VCaP (cell line): Measurements from ENCODE around the gene ARPC1A.
"Not testable (repeated sequence)": the region's sequence is repeated elsewhere in the genome, so short reads cannot be mapped to it uniquely, and the experiment has no call there.

Experiments used
- H3K27ac ChIP-seq: fragments of 450-650 bp; 2 replicates; pipeline ENCODE4 v1.5.1; 2017
- TF ChIP-seq, protein P1 (sequence below): fragments of 450-650 bp; conservative IDR thresholded peaks from 2 replicates; pipeline ENCODE4 v1.5.1; 2017; ENCODE audit warnings: mild to moderate bottlenecking, moderate library complexity

Gene ARPC1A

DNA sequence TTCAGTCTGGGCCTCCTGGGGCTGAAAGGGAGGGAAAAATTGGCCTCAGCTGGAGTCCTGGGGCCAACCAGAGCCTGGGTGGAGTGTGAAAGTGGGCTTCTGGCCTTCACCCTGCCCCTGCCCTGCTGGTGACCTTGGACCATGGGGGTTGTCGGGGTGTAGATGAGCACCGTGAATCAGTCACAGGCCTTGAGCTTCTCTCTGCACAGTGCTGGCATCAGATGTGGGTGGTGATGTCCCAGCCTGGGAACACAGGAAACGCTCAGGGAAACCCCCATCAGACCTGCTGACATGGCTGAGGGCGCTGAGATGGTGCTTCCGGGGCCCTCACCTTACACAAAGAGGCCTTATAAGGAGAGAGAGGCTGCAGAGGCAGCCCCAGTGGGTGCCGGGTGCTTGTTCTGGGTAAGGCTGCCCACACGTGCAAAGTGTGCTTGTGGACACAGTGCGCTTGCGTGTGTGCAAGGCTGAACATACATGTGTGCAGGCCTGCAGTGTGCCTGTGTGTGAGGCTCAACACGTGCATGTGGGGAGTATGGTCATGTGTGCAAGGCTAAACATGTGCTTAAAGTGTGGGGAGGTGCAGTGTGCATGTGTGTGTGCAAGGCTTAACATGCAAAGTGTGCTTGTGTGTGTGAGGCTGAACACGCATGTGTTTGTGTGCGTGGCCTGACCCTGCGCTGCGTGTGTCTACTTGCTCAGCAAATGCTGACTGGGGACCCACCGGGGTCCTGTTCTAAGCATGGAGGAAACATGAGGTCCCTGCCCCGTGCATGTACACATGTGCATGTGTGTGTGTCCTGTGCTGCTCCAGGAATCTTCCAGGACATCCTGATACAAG, 55.3 kb downstream of the ARPC1A start:
- TF ChIP-seq, protein P1, sequence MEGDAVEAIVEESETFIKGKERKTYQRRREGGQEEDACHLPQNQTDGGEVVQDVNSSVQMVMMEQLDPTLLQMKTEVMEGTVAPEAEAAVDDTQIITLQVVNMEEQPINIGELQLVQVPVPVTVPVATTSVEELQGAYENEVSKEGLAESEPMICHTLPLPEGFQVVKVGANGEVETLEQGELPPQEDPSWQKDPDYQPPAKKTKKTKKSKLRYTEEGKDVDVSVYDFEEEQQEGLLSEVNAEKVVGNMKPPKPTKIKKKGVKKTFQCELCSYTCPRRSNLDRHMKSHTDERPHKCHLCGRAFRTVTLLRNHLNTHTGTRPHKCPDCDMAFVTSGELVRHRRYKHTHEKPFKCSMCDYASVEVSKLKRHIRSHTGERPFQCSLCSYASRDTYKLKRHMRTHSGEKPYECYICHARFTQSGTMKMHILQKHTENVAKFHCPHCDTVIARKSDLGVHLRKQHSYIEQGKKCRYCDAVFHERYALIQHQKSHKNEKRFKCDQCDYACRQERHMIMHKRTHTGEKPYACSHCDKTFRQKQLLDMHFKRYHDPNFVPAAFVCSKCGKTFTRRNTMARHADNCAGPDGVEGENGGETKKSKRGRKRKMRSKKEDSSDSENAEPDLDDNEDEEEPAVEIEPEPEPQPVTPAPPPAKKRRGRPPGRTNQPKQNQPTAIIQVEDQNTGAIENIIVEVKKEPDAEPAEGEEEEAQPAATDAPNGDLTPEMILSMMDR: no peak
- no peak overlapping the region for H3K27ac ChIP-seq

DNA sequence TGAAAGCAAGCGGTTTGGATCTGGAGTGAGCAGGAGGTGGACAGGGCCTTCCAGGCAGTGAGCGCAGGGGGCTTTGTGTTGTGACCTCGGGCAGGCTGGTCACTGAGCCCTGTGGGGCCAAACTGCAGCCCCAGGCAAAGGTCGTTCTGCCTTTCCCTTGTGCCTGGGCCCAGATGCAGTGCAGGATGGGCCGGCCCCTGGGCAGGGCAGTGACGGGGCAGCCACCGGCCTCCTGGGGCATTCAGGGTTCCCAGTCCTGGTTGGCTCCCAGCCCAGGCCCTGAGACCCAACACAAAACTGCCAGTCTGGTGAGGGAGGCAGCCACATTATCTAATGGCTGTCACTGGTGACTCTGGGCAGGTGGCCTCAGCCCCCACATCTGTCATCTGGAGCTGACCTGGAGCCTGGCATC, 56.0 kb downstream of the ARPC1A start:
- TF ChIP-seq, protein P1: no peak
- no peak overlapping the region for H3K27ac ChIP-seq

DNA sequence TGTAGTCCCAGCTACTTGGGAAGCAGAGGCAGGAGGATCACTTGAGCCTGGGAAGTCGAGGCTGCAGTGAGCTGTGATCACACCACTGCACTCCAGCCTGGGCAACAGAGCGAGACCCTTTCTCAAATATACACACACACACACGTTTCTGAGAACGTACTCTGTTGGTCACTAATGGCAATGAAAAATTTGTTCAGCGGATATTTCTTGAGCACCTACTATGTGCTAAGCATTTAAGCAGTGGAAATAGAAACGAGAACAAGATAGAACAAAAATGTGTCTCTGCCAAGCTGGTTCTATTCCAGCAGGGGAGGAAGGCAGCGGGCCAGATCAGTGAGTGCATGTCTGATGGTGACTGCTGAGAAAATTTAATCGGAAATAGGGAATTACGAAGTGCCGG, 57.5 kb downstream of the ARPC1A start:
- H3K27ac ChIP-seq: no peak overlapping the region
- TF ChIP-seq, protein P1: no peak

DNA sequence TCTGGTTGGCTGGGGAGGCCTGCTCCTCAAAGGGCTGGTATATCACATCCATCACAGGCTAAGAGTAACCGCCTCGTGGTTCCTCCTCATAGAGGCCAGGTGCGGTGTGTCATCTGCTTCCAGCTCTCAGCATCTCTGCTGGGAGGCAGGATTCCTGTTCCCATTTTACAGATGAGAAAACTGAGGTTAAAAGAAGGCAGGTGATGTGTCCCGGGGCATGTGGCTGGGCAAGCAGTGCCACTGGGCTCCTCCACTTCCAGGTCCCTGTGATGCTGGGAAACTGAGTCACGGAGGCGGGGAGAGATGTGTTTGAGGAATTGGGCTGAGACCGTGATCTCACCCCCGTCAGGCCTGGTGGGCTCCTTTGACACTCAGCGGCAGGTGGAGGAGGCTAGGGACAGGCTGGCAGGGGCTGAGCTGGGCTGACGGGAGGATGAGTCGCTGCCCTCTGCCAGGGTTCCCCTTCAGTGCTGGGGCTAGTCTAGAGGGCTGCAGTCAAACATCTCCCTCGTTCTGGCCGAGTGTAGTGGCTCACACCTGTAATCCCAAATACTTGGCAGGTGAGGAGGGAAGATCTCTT, 58.2 kb downstream of the ARPC1A start:
- no peak overlapping the region for H3K27ac ChIP-seq
- TF ChIP-seq, protein P1: no peak

DNA sequence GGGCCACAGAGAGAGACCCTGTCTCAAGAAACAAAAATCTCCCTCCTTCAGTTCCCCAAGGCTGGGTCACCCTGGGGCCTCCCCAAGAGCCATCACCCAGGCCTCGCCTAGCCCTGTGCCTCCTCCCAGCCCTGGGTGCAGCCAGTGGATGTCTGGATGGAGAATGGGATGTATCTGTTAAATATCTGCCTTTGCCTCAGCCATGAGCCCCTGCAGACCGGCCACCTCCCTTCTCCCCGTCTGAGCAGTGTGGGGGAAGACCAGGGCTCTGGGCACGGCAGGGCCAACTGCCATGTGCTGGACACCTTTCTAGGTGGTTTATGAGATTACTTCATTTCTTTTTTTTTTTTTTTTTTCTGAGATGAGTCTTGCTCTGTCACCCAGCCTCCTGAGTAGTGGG, 58.8 kb downstream of the ARPC1A start:
- TF ChIP-seq, protein P1: no peak
- H3K27ac ChIP-seq: no peak overlapping the region

DNA sequence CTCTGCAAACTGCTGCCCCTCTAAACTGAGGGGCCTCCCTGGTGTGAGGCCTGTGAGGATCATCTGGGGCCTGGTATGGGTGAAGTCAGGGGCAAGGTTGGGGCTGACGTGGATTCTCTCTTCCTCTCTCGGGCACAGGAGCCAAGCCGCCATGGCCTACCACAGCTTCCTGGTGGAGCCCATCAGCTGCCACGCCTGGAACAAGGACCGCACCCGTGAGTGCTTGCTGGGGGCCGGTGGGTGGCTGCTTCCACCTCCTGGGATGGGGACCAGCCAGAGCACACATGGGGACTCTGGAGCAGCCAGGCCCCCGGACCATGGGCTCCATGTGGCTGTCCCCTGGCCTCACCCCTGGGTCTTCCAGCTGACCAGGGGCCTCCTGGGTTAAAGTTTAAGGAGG, 59.9 kb downstream of the ARPC1A start:
- no peak overlapping the region for H3K27ac ChIP-seq
- TF ChIP-seq, protein P1: no peak

DNA sequence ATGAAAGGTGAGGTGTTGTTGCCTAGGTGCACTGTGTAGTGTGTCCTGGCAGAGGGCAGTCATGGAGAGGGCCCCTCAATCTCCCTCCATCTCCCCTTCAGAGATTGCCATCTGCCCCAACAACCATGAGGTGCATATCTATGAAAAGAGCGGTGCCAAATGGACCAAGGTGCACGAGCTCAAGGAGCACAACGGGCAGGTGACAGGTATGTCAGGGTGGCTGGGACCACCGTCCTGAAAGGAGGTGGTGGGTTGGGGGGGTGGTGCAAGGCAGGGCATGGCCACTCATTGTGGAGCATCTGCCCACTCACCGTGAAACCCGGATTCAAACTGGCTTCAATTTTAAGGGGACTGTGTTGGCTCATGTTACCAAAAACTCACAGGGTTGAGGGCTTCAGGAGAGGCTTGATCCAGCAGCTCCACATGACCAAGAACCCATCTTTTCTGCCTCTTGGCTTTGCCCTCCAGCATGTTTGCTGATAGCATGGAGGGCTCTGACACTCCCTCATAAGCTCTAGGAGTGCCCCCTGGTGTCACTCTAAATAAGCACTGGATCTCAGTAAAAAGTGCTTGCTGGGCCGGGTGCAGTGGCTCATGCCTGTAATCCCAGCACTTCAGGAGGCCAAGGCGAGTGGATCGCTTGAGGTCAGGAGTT, 61.0 kb downstream of the ARPC1A start:
- TF ChIP-seq, protein P1: peak; percentile 28; the same call in 1 of the 2 replicates
- no peak overlapping the region for H3K27ac ChIP-seq

DNA sequence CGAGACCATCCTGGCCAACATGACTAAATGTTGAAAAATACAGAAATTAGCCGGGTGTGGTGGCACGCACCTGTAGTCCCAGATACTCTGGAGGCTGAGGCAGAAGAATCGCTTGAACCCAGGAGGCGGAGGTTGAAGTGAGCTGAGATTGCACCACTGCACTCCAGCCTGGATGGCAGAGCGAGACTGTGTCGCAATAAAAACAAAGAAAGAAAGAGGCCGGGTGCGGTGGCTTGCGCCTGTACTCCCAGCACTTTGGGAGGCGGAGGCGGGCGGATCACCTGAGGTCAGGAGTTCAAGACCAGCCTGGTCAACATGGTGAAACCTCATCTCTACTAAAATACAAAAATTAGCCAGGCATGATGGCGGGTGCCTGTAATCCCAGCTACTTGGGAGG, 61.5 kb downstream of the ARPC1A start:
- H3K27ac ChIP-seq: not testable (repeated sequence)
